DMS79 (cell line): ENCODE results near the gene MDN1.

ENCODE experiments used
- DNase-seq: peaks from one replicate; lab custom pipeline; 2025; lab: John Stamatoyannopoulos, UW

The MDN1 gene

GRCh38 chr6:89597988-89598387 lies 221.6 kb downstream of the MDN1 start:
- no peak for DNase-seq

GRCh38 chr6:89597372-89597771 lies 222.2 kb downstream of the MDN1 start:
- no peak for DNase-seq

- DNase-seq = no peak
These were observed 223.1 kb downstream of the MDN1 start for GRCh38 chr6:89596484-89596883.

- DNase-seq = no peak
These were observed 223.5 kb downstream of the MDN1 start for GRCh38 chr6:89596056-89596455.
